ENCODE measurements around the gene CTU2. TPM values are rescaled to one million over a fixed set of nuclear protein-coding genes. Genes with fewer than 3 reads are reported as not detected.

CTU2 gene
- total RNA-seq (2022; extraction: Qiagen RNA extraction; ENCODE audit: low read depth), result 23.1 to 33.9 TPM (median 31.1 TPM) in 5 replicates

DNA sequence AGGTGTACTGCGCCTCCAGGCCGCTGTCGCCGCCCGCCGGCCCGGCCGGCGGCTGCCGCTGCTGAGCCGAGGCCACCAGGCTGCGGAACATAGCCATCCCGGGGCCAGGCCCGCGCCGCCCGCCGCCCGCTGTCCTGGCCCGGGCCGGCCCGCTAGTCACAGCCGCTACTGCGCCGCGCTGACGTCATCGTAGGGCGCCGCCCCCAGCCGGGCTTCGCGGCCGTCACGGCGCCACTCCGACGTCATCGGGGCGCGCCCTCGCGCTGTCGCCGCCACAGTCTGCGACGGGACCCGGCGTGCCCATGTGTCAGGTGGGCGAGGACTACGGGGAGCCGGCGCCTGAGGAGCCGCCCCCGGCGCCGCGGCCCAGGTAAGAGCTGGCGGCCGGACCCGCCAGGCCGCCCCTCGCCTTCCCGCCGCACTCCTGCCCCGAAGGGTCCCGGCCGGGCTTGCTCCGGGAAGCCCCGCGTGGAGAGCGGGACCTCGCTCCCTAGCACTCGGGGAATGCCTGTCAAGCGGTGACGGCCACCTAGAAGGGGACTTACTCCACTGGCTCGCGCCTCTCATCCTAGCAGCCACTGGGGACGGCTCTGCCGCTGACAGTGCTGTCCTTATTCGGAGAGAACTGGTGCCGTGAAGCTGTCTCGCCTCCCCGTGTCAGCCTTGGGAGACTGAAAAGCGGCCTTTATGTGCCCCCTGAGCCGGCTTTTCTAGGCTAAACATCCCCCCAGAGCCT, at the start of gene CTU2, which contains the start of gene RNF166:
TSS of gene CTU2 (plus strand) at position 275 of the 736 bp plus-strand sequence. CDS start at position 303, 28 bp downstream.
TSS of gene RNF166 (minus strand) at position 180 of the 736 bp plus-strand sequence. CDS start at position 97, 83 bp downstream.

DNA sequence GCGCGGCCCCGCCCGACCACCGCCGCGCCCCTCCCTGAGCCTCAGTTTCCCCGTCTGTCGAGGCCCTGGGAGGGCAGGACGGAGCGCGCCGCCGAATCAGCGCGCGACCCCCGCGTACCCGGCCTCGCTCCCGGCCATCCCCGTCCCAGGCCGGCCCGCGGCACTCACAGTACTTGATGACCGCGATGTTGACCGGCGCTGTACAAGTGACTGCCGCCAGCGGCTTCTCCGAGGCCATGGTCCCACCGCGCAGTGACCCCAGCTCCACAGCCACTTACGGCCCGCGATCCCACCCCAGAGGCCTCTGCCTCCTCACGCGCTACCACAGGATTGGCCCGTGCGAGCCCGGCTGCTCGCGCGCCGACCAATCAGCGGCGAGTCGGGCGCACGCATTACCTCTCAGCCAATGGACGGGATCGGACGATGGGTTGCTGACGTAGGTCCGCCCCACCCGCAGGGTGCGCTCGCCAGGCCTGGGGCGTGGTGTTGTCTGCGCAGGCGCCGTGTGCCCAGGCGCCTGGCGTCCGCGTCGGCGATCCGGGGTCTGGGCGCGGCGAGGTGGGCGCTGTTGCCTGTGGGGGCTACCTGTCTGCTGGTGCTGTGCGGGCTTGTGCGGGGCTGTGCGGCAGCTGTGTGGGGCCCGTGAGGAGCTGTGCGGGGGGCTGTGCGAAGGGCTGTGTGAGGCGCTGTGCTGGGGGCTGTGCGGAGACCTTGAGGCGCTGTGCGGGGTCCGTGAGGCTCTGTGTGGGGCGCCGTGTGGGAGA, 43.3 kb upstream of the CTU2 start, which contains the start of gene MVD:
TSS of gene MVD (minus strand) at position 249 of the 764 bp plus-strand sequence. CDS start at position 238, 11 bp downstream.

DNA sequence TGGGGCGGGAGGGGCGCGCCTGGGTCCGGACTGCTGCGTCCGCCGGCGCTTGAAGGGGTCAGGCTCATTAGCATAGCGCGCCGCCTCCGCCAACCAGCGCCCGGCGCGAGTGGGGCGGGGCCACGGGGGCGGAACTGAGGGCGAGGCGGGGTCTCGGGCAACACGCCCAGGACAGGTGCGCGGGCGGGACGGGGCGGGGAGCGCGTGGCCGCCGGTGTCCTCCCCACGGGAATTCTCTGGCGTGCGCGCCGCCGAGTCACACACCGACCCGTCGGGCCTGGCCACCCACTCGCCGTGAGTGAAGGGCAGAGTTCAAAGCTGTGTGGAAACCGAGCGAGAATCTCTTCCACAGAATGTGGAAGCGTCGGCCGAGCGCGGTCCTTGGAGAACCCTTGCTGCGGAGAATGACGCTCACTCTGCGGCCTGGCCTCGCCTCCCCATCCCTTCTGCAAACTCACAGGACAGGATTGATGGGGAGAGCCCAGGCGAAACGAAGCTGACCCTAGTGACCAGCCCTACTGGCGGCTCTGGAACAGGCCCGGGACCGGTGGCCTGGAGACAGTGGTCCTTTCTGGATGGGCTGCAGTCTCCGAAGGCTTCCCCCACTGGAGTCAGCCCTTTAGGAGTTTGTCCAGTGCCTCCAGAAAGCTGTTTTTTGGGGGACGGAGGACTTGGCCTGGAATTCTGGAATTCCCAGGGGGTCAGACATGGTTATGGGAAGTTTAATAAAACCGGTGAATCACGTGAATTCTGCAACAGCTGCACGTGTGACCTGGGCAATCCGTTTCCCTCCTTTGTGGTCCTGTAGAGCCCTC, 19.7 kb upstream of the CTU2 start, which contains the start of gene SNAI3:
TSS of gene SNAI3 (minus strand) at position 69 of the 815 bp plus-strand sequence. CDS start 101 bp downstream, outside the sequence.

Other genes starting within 250 kb of the CTU2 start
- 50.1 to 59.2 TPM (median 54.0 TPM) in 5 replicates for gene ZC3H18, start 136.1 kb upstream of the CTU2 start, total RNA-seq (2022; extraction: Qiagen RNA extraction; ENCODE audit: low read depth)
- gene IL17C, start 67.9 kb upstream of the CTU2 start, total RNA-seq (2022; extraction: Qiagen RNA extraction; ENCODE audit: low read depth), result not detected in 5 replicates
- gene CYBA, start 55.5 kb upstream of the CTU2 start, total RNA-seq (2022; extraction: Qiagen RNA extraction; ENCODE audit: low read depth), result 211 to 299 TPM (median 285 TPM) in 5 replicates
- 21.8 to 25.9 TPM (median 23.9 TPM) in 5 replicates for gene MVD, start 43.4 kb upstream of the CTU2 start, total RNA-seq (2022; extraction: Qiagen RNA extraction; ENCODE audit: low read depth)
- gene SNAI3, start 20.0 kb upstream of the CTU2 start, total RNA-seq (2022; extraction: Qiagen RNA extraction; ENCODE audit: low read depth), result 0.08 to 0.21 TPM (median 0.14 TPM) in 4 of 5 replicates, not detected in the other
- 10.9 to 19.8 TPM (median 16.0 TPM) in 5 replicates for gene RNF166, start 95 bp upstream of the CTU2 start, total RNA-seq (2022; extraction: Qiagen RNA extraction; ENCODE audit: low read depth)
- 101 to 160 TPM (median 136 TPM) in 5 replicates for gene PIEZO1, start 78.7 kb downstream of the CTU2 start, total RNA-seq (2022; extraction: Qiagen RNA extraction; ENCODE audit: low read depth)
- gene CDT1, start 97.3 kb downstream of the CTU2 start, total RNA-seq (2022; extraction: Qiagen RNA extraction; ENCODE audit: low read depth), result 26.1 to 35.8 TPM (median 33.5 TPM) in 5 replicates
- 285 to 417 TPM (median 377 TPM) in 5 replicates for gene APRT, start 105.4 kb downstream of the CTU2 start, total RNA-seq (2022; extraction: Qiagen RNA extraction; ENCODE audit: low read depth)
- gene GALNS, start 150.4 kb downstream of the CTU2 start, total RNA-seq (2022; extraction: Qiagen RNA extraction; ENCODE audit: low read depth), result 34.8 to 50.0 TPM (median 48.7 TPM) in 5 replicates
- gene TRAPPC2L, start 150.6 kb downstream of the CTU2 start, total RNA-seq (2022; extraction: Qiagen RNA extraction; ENCODE audit: low read depth), result 99.5 to 121 TPM (median 109 TPM) in 5 replicates
- gene PABPN1L, start 160.2 kb downstream of the CTU2 start, total RNA-seq (2022; extraction: Qiagen RNA extraction; ENCODE audit: low read depth), result not detected in 5 replicates